WTC11 (cell line): ENCODE results near the gene DHX38.

Experiments
- CTCF ChIP-seq: fragments of 200-600 bp; IDR thresholded peaks from 2 replicates; pipeline ENCODE4 v1.8.0; 2022; ENCODE audit warnings: antibody characterized with exemption
- TEAD4 ChIP-seq: sonication (generic); formaldehyde crosslinking; IDR thresholded peaks from 2 replicates; pipeline ENCODE4 v1.8.0; 2022; ENCODE audit warnings: mild to moderate bottlenecking, missing genetic modification reagents

- TF ChIP-seq CTCF (no peak), TEAD4 (no peak)
Observed at GRCh38 chr16:72122916-72123315, 29.3 kb downstream of the DHX38 start.
